Measurements from ENCODE around the gene ETS2. TPM values are rescaled to one million over a fixed set of nuclear protein-coding genes. Genes with fewer than 3 reads are reported as not detected.

Gene ETS2
- total RNA-seq, 1 experiment from 2014 or later, result 35.3 TPM

DNA sequence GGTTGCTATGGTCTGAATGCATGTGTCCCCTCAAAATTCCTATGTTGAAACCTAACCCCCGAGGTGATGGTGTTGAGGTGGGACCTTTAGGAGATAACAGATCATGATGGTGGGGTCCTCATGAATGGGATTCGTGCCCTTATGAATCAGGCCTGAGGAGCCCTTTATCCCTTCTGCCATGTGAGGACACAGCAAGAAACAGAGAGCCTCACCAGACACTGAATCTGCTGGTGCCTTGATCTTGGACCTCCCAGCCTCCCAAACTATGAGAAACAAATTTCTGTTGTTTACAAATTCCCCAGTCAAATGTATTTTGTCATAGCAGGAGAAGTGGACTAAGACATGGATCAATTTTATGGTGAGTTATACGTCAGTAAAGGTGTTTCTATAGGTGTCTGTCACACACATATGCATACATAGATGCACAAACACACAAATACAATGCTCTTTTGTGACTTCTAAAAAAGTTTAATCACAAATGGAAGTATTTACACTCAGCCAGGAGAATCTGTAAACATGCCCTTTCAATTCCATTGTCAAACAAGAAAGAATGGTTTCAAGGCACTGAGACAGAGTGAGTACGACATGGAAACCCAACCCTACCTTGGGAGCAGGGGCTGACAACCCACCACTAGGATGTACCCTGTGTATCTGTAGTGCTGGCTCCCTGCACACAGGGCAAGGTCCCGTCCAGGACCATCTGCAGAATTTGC is 5.5 kb upstream of the ETS2 start:
- no peak overlapping the region for H2BK15ac ChIP-seq (ENCODE audit: low read depth, low read length)
- H3K27ac ChIP-seq (ENCODE audit: insufficient read length, low read depth, low read length), result no peak overlapping the region
- H2BK120ac ChIP-seq (ENCODE audit: low read depth, low read length, poor library complexity, severe bottlenecking), result no peak overlapping the region
- Mint-ChIP-seq H3K27me3 (ENCODE audit: low read depth) (peaks cover 16% of the 10 kb centered on the region), H3K36me3 (ENCODE audit: insufficient read depth in 1 of 3, low read depth in 3 of 3) (no peaks in the 10 kb centered on the region; a peak in 1 of 7 replicates), H3K4me1 (peaks cover 13 to 15% of the 10 kb centered on the region in 2 experiments), H3K9me3 (no peaks in the 10 kb centered on the region; a peak in 2 of 5 replicates), H3K27ac (no peak overlapping the region), H3K4me3 (no peak overlapping the region)
- H2BK12ac ChIP-seq (ENCODE audit: insufficient read length, low read depth, low read length), result no peak overlapping the region
- H3K4me1 ChIP-seq (ENCODE audit: insufficient read depth, low read length), result no peaks in the 10 kb centered on the region; the same call in 1 of the 2 replicates
- TF ChIP-seq, protein P1, sequence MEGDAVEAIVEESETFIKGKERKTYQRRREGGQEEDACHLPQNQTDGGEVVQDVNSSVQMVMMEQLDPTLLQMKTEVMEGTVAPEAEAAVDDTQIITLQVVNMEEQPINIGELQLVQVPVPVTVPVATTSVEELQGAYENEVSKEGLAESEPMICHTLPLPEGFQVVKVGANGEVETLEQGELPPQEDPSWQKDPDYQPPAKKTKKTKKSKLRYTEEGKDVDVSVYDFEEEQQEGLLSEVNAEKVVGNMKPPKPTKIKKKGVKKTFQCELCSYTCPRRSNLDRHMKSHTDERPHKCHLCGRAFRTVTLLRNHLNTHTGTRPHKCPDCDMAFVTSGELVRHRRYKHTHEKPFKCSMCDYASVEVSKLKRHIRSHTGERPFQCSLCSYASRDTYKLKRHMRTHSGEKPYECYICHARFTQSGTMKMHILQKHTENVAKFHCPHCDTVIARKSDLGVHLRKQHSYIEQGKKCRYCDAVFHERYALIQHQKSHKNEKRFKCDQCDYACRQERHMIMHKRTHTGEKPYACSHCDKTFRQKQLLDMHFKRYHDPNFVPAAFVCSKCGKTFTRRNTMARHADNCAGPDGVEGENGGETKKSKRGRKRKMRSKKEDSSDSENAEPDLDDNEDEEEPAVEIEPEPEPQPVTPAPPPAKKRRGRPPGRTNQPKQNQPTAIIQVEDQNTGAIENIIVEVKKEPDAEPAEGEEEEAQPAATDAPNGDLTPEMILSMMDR (conservative IDR thresholded peaks at IDR 0.05), result no peak
- peaks cover 6% of the 10 kb centered on the region for H3K23me2 ChIP-seq (ENCODE audit: insufficient read length, low read depth, low read length, poor library complexity, severe bottlenecking)
- no peak overlapping the region for H3K14ac ChIP-seq (ENCODE audit: insufficient read depth, low read length)
- no peaks in the 10 kb centered on the region for H3K79me2 ChIP-seq (ENCODE audit: insufficient read depth, low read length)
- H3K56ac ChIP-seq (ENCODE audit: insufficient read length, low read depth, low read length), result no peak overlapping the region
- H3K4me2 ChIP-seq (ENCODE audit: insufficient read depth, insufficient read length, low read length), result no peak overlapping the region
- H4K20me1 ChIP-seq (ENCODE audit: control insufficient read depth, insufficient read depth, insufficient read length), result peaks cover 4% of the 10 kb centered on the region
- H3K9ac ChIP-seq (ENCODE audit: extremely low read depth, insufficient read length, low read length), result no peak overlapping the region
- no peak overlapping the region for H4K8ac ChIP-seq (replicated peaks; ENCODE audit: insufficient read length, low read depth, low read length)
- DNase-seq, result no peak
- no peak overlapping the region for H4K5ac ChIP-seq (ENCODE audit: insufficient read length, low read depth, low read length)
- no CpG with 5 or more reads among the region's 5 CpGs for WGBS (ENCODE audit: extremely low coverage, insufficient read length, low lambda C conversion rate)
- no peak overlapping the region for H3K4ac ChIP-seq (ENCODE audit: low read depth, low read length)
- no peaks in the 10 kb centered on the region for H3K79me1 ChIP-seq (ENCODE audit: insufficient read depth, low read depth, low read length, poor library complexity, severe bottlenecking)
- no peak overlapping the region for H2AFZ ChIP-seq (ENCODE audit: low read length)
- H3K9me3 ChIP-seq (ENCODE audit: control insufficient read depth, low read depth, low read length), result no peaks in the 10 kb centered on the region
- no peak overlapping the region for H3K18ac ChIP-seq (ENCODE audit: insufficient read length, low read depth, low read length)
- no peak overlapping the region for H2BK5ac ChIP-seq (ENCODE audit: insufficient read length, low read length)
- no peak overlapping the region for H2AK5ac ChIP-seq (ENCODE audit: insufficient read length, low read length)
- H3T11ph ChIP-seq (ENCODE audit: low read length), result no peak overlapping the region
- no peak overlapping the region for H4K91ac ChIP-seq (ENCODE audit: insufficient read length, low read depth, low read length)
- no peaks in the 10 kb centered on the region; the same call in 1 of the 2 replicates for H3K27me3 ChIP-seq (ENCODE audit: insufficient read depth, low read length)
- no peak overlapping the region for H3K23ac ChIP-seq (ENCODE audit: insufficient read length, low read depth, low read length)
- H2BK20ac ChIP-seq (ENCODE audit: low read depth, low read length, poor library complexity, severe bottlenecking), result no peak overlapping the region

All from H9 (cell line).